ENCODE measurements around the gene DIPK1A. TPM values are rescaled to one million over a fixed set of nuclear protein-coding genes. Genes with fewer than 3 reads are reported as not detected.
A peak's percentile ranks its signal among the peaks of the same experiment; 100 is the strongest.

DIPK1A gene
- total RNA-seq, 1 donor from 2014 or later, result 9.7 TPM

- FAIRE-seq, result no peak
- TF ChIP-seq CTCF (IDR thresholded peaks at IDR 0.05; ENCODE audit: insufficient read depth, low read length, severe bottlenecking), result no peak
These were observed 156.0 kb downstream of the DIPK1A start for GRCh38 chr1:92805216-92805615.

DNA sequence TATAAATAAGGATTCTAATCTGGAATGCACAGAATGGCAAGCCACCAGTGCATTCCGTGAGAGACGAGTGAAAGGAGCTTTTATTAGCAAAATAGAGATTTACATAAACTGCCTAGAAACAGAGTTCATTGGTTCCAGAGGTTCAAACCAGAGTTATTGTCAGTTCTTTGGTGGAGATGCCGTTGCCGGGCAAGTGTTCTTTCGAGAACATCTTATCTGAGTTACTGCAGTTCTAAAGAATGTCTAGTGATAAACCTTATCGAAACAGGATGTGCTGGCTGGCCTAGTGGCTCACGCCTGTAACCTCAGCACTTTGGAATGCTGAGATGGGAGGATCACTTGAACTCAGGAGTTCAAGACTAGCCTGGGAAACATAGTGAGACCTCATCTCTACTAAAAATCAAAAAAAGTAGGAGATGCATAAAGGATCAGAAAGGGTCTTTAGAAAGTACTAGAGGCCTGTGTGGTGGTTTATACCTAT, 156.5 kb downstream of the DIPK1A start:
- peak; percentile 97 for DNase-seq (ENCODE audit: low read depth)
- FAIRE-seq, result no peak
- TF ChIP-seq CTCF (IDR thresholded peaks at IDR 0.05; ENCODE audit: insufficient read depth, low read length, severe bottlenecking), result no peak

More at GRCh38 chr1:92805216-92805615, 156.0 kb downstream of the DIPK1A start:
- no peak for DNase-seq (ENCODE audit: low read depth)
- no peak overlapping the region for H3K4me3 ChIP-seq (ENCODE audit: low read depth, low read length)
- no peaks in the 10 kb centered on the region for H3K27me3 ChIP-seq (ENCODE audit: control insufficient read depth, insufficient read depth, low read length)
- no peaks in the 10 kb centered on the region for H3K36me3 ChIP-seq (ENCODE audit: control insufficient read depth, insufficient read depth, low read length)

DNA sequence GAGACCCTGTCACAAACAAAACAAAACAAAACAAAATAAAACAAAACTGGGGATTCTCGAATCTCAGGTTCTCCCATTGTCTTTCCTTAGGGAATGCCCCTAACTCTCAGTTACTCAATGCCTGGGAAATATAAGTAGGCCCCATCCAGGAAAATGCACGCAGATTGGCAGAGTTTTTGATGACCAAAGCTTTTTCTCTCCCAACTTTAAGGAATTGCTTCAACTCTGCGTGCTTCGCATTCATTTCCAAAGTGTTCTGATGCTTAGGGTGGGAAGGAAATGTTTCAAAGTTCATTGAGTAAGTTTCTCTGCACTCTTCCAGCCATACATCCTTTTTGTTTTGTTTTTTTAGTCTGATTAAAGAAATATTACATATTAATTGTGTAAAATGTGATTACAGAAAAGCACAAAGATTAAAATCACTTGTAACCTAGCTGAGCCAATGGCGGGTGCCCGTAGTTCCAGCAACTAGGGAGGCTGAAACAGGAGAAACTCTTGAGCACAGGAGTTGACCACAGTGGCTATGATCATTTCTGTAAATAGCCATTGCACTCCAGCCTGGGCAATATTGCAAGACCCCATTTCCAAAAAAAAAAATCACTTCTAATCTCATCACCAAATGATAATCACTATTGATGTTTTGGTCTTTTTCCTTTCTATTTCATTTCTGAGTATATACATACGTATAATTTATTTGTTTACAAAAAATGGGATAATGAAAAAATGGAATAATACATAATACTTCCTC, 157.9 kb downstream of the DIPK1A start:
- DNase-seq (ENCODE audit: low read depth), result no peak
- Histone ChIP-seq H3K27me3 (ENCODE audit: control insufficient read depth, insufficient read depth, low read length) (no peaks in the 10 kb centered on the region), H3K4me3 (ENCODE audit: low read depth, low read length) (no peak overlapping the region), H3K36me3 (ENCODE audit: control insufficient read depth, insufficient read depth, low read length) (no peaks in the 10 kb centered on the region)
- FAIRE-seq, result no peak
- TF ChIP-seq CTCF (IDR thresholded peaks at IDR 0.05; ENCODE audit: insufficient read depth, low read length, severe bottlenecking), result no peak

More for the DNA sequence above, 156.5 kb downstream of the DIPK1A start:
- no peak overlapping the region for H3K4me3 ChIP-seq (ENCODE audit: low read depth, low read length)
- no peaks in the 10 kb centered on the region for H3K27me3 ChIP-seq (ENCODE audit: control insufficient read depth, insufficient read depth, low read length)
- no peaks in the 10 kb centered on the region for H3K36me3 ChIP-seq (ENCODE audit: control insufficient read depth, insufficient read depth, low read length)

DNA sequence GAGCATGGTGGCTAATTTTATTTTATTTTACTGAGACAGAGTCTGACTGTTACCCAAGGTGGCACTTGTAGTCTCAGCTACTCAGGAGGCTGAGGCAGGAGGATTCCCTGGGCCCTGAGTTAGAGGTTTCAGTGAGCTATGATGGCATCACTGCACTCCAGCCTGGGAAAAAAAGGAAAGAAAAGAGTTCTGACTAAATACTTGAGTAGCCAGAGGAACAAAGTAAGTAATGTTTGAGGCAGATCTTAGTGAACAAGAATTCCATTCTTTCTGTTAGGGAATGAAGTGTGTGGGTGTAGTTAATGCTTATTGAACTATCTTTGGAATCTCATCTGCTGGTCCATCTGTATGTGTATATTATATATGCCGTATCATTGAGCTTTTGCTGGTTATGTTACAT, 163.3 kb downstream of the DIPK1A start:
- Histone ChIP-seq H3K27me3 (ENCODE audit: control insufficient read depth, insufficient read depth, low read length) (no peaks in the 10 kb centered on the region), H3K36me3 (ENCODE audit: control insufficient read depth, insufficient read depth, low read length) (no peaks in the 10 kb centered on the region), H3K4me3 (ENCODE audit: low read depth, low read length) (no peak overlapping the region)
- DNase-seq (ENCODE audit: low read depth) (no peak), FAIRE-seq (no peak)
- TF ChIP-seq CTCF (IDR thresholded peaks at IDR 0.05; ENCODE audit: insufficient read depth, low read length, severe bottlenecking), result no peak

DNA sequence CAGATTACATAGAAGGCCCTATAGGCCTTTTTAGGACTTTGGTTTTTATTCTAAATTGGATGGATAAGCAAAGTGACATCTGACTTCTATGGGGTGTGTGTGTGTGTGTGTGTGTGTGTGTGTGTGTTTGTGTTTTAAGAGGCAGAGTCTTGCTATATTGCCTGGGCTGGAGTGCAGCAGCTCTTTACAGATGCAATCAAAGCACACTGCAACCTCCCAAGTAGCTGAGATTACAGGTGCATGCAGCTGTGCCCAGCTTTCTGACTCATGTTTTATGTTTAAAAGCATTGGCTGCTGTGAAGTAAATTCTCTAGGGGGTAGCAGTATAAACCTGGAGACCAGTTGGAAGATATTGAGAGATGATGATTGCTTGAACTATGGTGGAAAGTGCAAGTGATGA, 164.0 kb downstream of the DIPK1A start:
- TF ChIP-seq CTCF (IDR thresholded peaks at IDR 0.05; ENCODE audit: insufficient read depth, low read length, severe bottlenecking), result no peak
- no peak for FAIRE-seq
- H3K27me3 ChIP-seq (ENCODE audit: control insufficient read depth, insufficient read depth, low read length), result no peaks in the 10 kb centered on the region
- H3K4me3 ChIP-seq (ENCODE audit: low read depth, low read length), result no peak overlapping the region
- no peaks in the 10 kb centered on the region for H3K36me3 ChIP-seq (ENCODE audit: control insufficient read depth, insufficient read depth, low read length)
- no peak for DNase-seq (ENCODE audit: low read depth)

DNA sequence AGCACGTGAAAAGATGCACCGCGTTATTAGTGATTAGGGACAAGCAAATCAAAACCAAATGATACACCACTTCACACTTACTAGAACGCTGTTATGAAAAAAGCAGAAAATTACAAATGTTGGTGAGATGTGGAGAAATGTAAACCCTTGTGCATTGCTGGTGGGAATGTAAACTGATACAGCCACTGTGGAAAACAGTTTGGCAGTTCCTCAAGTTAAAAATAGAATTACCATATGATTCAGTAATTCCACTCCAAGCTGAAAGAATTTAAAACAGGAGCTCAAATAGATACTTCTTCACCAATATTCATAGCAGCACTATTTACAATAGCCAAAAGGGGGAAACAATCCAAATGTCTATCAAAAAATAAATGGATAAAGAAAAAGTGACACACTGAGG, 166.1 kb downstream of the DIPK1A start:
- no peak overlapping the region for H3K4me3 ChIP-seq (ENCODE audit: low read depth, low read length)
- FAIRE-seq, result no peak
- TF ChIP-seq CTCF (IDR thresholded peaks at IDR 0.05; ENCODE audit: insufficient read depth, low read length, severe bottlenecking), result no peak
- DNase-seq (ENCODE audit: low read depth), result no peak
- no peaks in the 10 kb centered on the region for H3K36me3 ChIP-seq (ENCODE audit: control insufficient read depth, insufficient read depth, low read length)
- no peaks in the 10 kb centered on the region for H3K27me3 ChIP-seq (ENCODE audit: control insufficient read depth, insufficient read depth, low read length)
